Measurements from ENCODE around the gene CCDC178. TPM values are rescaled to one million over a fixed set of nuclear protein-coding genes. Genes with fewer than 3 reads are reported as not detected.

The CCDC178 gene
- total RNA-seq, 1 donor from 2014 or later = not detected

- no peaks in the 10 kb centered on the region for H3K4me1 Mint-ChIP-seq (ENCODE audit: unreplicated experiment)
- no peaks in the 10 kb centered on the region for H3K9me3 Mint-ChIP-seq (ENCODE audit: unreplicated experiment)
- DNase-seq (ENCODE audit: extremely low spot score, unreplicated experiment) = no peak
- H3K27ac Mint-ChIP-seq (ENCODE audit: unreplicated experiment) = no peak overlapping the region
- no peak overlapping the region for H3K4me3 Mint-ChIP-seq (ENCODE audit: unreplicated experiment)
- peaks cover 5% of the 10 kb centered on the region for H3K27me3 Mint-ChIP-seq (ENCODE audit: unreplicated experiment)
- TF ChIP-seq CTCF (IDR thresholded peaks at IDR 0.05) = no peak
- no peaks in the 10 kb centered on the region for H3K36me3 Mint-ChIP-seq (ENCODE audit: unreplicated experiment)
Observed at GRCh38 chr18:33446604-33447003, 6.1 kb upstream of the CCDC178 start.

GRCh38 chr18:33444709-33445108, 4.2 kb upstream of the CCDC178 start:
- H3K27me3 Mint-ChIP-seq (ENCODE audit: unreplicated experiment) = peaks cover 5% of the 10 kb centered on the region
- DNase-seq (ENCODE audit: extremely low spot score, unreplicated experiment) = no peak
- H3K9me3 Mint-ChIP-seq (ENCODE audit: unreplicated experiment) = no peaks in the 10 kb centered on the region
- no peak for TF ChIP-seq CTCF (IDR thresholded peaks at IDR 0.05)
- H3K4me3 Mint-ChIP-seq (ENCODE audit: unreplicated experiment) = no peak overlapping the region
- no peaks in the 10 kb centered on the region for H3K36me3 Mint-ChIP-seq (ENCODE audit: unreplicated experiment)
- H3K27ac Mint-ChIP-seq (ENCODE audit: unreplicated experiment) = no peak overlapping the region
- peaks cover 3% of the 10 kb centered on the region for H3K4me1 Mint-ChIP-seq (ENCODE audit: unreplicated experiment)

- Mint-ChIP-seq H3K4me1 (ENCODE audit: unreplicated experiment) (peaks cover 2% of the 10 kb centered on the region), H3K27me3 (ENCODE audit: unreplicated experiment) (no peaks in the 10 kb centered on the region)
- TF ChIP-seq CTCF (IDR thresholded peaks at IDR 0.05) = no peak
Observed at GRCh38 chr18:33432857-33433256, 7.7 kb downstream of the CCDC178 start.

GRCh38 chr18:33427549-33427948, 13.0 kb downstream of the CCDC178 start:
- Mint-ChIP-seq H3K36me3 (ENCODE audit: unreplicated experiment) (no peaks in the 10 kb centered on the region), H3K4me3 (ENCODE audit: unreplicated experiment) (no peak overlapping the region), H3K27ac (ENCODE audit: unreplicated experiment) (no peak overlapping the region), H3K9me3 (ENCODE audit: unreplicated experiment) (no peaks in the 10 kb centered on the region), H3K4me1 (ENCODE audit: unreplicated experiment) (peaks cover 6% of the 10 kb centered on the region), H3K27me3 (ENCODE audit: unreplicated experiment) (no peaks in the 10 kb centered on the region)
- no peak for TF ChIP-seq CTCF (IDR thresholded peaks at IDR 0.05)
- no peak for DNase-seq (ENCODE audit: extremely low spot score, unreplicated experiment)

More at GRCh38 chr18:33432857-33433256, 7.7 kb downstream of the CCDC178 start:
- Mint-ChIP-seq H3K4me3 (ENCODE audit: unreplicated experiment) (no peak overlapping the region), H3K9me3 (ENCODE audit: unreplicated experiment) (no peaks in the 10 kb centered on the region), H3K36me3 (ENCODE audit: unreplicated experiment) (no peaks in the 10 kb centered on the region), H3K27ac (ENCODE audit: unreplicated experiment) (no peak overlapping the region)
- DNase-seq (ENCODE audit: extremely low spot score, unreplicated experiment) = no peak

GRCh38 chr18:33424266-33424946, 16.1 kb downstream of the CCDC178 start:
- Mint-ChIP-seq H3K4me3 (ENCODE audit: unreplicated experiment) (no peak overlapping the region), H3K36me3 (ENCODE audit: unreplicated experiment) (no peaks in the 10 kb centered on the region), H3K9me3 (ENCODE audit: unreplicated experiment) (peaks cover 3% of the 10 kb centered on the region), H3K27me3 (ENCODE audit: unreplicated experiment) (peaks cover 3% of the 10 kb centered on the region), H3K27ac (ENCODE audit: unreplicated experiment) (no peak overlapping the region), H3K4me1 (ENCODE audit: unreplicated experiment) (peaks cover 9% of the 10 kb centered on the region)
- no peak for TF ChIP-seq CTCF (IDR thresholded peaks at IDR 0.05)
- no peak for DNase-seq (ENCODE audit: extremely low spot score, unreplicated experiment)
